Erythroblast (primary cell): ENCODE measurements around the gene ZNF235.
"Not testable (repeated sequence)": the region's sequence is repeated elsewhere in the genome, so short reads cannot be mapped to it uniquely, and the experiment has no call there.

ENCODE experiments used
- DNase-seq, 2 experiments: peaks; one replicate each; lab custom pipeline; 2025; lab: John Stamatoyannopoulos, UW
- GATA1 ChIP-seq: IDR thresholded peaks from 2 replicates; pipeline ENCODE4 v1.6.1; 2011; ENCODE audit warnings: low read depth, mild to moderate bottlenecking, control low read depth, low read length, moderate library complexity
- POLR2A ChIP-seq: IDR thresholded peaks from 2 replicates; pipeline ENCODE4 v1.6.1; 2011; ENCODE audit warnings: mild to moderate bottlenecking, low read length

ZNF235 gene

DNA sequence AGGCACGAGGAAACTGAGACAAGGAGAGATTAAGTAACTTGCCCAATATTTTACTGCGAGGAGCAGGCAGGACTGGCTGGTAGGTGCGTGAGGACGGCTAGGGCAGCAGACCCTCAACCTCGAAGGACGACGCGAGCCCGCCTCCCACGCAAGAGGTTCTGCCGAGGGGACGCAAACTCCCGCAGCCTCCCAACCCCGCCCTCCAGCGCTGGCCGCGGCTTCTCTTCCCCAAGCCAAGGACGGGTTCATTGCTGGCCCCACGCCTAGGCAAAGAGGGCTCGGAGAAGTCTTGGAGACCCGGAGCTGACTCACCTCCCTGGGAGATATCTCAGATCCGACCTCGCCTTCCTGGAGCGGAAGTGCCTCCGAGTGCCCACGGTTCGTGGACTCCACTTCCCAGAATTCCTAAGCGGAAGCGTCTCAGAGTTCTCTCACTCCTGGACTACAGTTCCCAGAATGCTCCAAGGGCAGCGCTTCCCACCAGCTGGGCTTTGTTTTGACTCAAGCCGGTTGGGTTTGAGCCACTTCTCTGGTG lies at the start of gene ZNF235:
Gene ZNF235, minus strand, starts transcription at position 367 of the 535 bp plus-strand sequence. CDS start 1,621 bp downstream, outside the sequence.
- DNase-seq, result peak; percentile 91 to 92
- peak; percentile 59 for TF ChIP-seq POLR2A
- TF ChIP-seq GATA1, result no peak

- no peak for DNase-seq
- TF ChIP-seq POLR2A (no peak), GATA1 (no peak)
Measured at GRCh38 chr19:44346556-44346955, 41.7 kb upstream of the ZNF235 start.

GRCh38 chr19:44345959-44346358 lies 41.1 kb upstream of the ZNF235 start:
- no peak for DNase-seq
- no peak for TF ChIP-seq GATA1
- TF ChIP-seq POLR2A, result no peak

- DNase-seq, result no peak
- TF ChIP-seq POLR2A (no peak), GATA1 (no peak)
Measured at GRCh38 chr19:44344255-44344654, 39.4 kb upstream of the ZNF235 start.

GRCh38 chr19:44341794-44342193 lies 37.0 kb upstream of the ZNF235 start:
- TF ChIP-seq POLR2A, result no peak
- TF ChIP-seq GATA1, result no peak
- DNase-seq, result no peak

DNA sequence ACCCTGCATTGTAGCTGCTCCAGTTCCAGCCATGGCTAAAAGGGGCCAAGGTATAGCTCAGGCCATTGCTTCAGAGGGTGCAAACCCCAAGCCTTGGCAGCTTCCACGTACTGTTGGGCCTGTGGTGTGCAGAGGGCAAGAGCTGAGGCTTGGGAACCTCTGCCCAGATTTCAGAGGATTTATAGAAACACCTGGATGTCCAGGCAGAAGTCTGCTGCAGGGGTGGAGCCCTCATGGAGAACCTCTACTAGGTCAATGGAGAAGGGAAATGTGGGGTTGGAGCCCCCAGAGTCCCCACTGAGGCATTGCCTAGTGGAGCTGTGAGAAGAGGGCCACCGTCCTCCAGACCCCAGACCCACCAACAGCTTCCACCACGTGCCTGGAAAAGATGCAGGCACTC lies 29.8 kb upstream of the ZNF235 start:
- not testable (repeated sequence) for DNase-seq

GRCh38 chr19:44332145-44332544 lies 27.3 kb upstream of the ZNF235 start:
- no peak for DNase-seq
- TF ChIP-seq POLR2A, result no peak

- TF ChIP-seq POLR2A (no peak), GATA1 (no peak)
- DNase-seq, result no peak
Measured at GRCh38 chr19:44315883-44316282, 11.1 kb upstream of the ZNF235 start.

GRCh38 chr19:44313231-44313630 lies 8.4 kb upstream of the ZNF235 start:
- DNase-seq, result no peak
- TF ChIP-seq POLR2A, result no peak
- no peak for TF ChIP-seq GATA1

DNA sequence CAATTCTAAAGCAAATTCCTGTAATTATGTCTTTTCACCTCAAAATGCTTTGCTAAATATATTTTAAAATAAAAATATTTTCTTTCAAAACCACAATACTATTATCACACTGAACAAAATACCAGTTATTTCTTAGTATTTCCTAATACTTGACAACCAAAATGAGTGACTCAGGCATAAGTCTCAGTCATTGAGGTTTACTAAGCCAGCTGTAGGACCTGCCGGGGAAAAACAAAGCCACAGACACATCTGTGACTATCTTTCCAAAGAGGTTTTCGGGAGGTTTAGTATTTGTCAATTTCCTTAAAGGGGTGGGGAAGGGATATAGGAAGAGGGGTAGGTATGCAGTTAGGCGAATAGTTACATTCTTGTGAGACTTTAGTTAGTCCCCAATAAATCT lies 3.2 kb upstream of the ZNF235 start:
- no peak for TF ChIP-seq POLR2A
- no peak for TF ChIP-seq GATA1
- no peak for DNase-seq

- DNase-seq, result no peak
- TF ChIP-seq GATA1, result no peak
- TF ChIP-seq POLR2A, result no peak
Measured at GRCh38 chr19:44306283-44306682, 1.5 kb upstream of the ZNF235 start.

GRCh38 chr19:44305457-44305856 lies 632 bp upstream of the ZNF235 start:
- no peak for DNase-seq
- TF ChIP-seq GATA1 (no peak), POLR2A (no peak)

DNA sequence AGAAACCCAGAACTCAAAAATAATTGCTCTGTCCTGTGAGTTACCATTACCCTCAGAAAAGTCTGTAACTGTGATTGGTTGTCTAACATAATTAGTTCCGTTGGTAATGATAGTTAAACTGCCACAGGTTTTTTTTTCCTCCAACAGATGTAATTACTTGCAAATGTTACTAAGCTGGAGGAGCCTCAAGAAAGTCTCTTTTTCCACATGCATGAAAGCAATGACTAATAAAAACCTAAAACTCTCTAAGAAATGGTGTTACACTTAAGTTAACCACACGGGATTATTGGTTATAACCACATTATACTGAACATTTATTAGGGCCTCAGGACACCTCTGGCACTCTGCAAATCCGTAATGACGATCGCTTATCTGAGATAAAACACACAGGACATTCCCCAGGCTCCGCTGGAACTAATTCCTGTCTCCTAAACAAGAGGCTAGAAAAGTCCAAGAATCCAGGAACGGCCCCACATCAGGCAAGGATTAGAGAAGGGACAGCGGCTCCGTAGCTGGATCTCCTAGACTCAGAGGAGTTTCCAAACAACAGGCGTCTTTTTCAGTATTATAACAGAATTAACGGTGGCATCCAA lies 753 bp downstream of the ZNF235 start:
- peak; percentile 23 to 42 for DNase-seq
- TF ChIP-seq GATA1 (no peak), POLR2A (no peak)

DNA sequence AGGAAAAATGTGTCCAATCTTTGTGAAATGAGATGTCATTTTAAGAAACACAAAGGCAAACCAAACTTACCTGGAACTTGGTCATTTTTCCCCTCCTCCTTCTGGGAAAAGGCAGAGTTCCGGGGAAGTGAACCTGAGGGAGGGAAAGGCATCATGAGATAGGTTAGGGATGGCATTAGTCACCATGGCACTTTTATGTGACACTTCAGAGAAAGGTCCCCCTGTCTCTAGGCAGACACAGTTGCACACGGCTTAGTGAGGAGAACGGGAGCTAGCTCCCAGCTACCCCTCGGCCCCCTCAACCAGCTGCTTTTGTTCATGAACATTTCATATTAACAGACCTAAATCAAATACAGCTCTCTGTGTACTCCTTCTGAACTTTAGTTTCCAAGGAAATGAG lies 1.5 kb downstream of the ZNF235 start:
- no peak for TF ChIP-seq GATA1
- TF ChIP-seq POLR2A, result no peak
- DNase-seq, result no peak

DNA sequence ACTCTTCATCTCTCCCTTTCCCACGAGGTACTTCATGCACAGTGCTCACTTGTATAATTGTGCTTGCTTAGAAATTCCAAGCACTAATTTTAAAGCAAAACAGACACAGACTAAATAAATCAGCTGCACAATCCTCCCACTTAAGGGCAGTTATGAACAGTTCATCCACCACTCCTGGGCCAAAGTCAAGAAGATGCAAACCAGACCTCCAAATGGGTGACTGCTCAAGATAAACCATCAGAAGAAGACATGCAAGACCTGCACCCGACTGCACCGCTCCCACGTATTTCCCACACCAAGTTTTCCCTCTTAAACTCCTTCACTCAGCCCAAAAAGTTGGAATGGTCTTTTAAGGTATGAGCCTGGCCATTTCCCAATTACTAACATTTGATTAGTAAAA lies 19.9 kb downstream of the ZNF235 start:
- no peak for TF ChIP-seq GATA1
- no peak for TF ChIP-seq POLR2A
- no peak for DNase-seq

DNA sequence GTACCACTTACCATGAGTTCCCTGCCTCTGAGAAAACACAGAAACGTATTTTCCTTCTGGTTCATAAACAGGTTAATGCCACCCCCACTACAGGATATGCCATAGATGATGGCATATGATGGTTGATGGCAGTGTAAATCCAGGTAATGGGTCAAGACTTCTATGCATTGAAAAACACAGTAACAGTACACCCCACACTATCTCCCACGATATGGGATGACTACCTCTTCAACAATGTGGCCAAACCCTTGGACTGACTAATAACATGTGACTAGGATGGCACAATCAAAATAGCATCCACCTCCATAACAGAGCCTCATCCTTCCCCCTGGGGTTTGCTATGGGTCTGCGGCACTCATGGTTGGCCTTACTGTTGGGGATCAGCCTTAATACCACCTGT lies 22.0 kb downstream of the ZNF235 start:
- no peak for TF ChIP-seq POLR2A
- TF ChIP-seq GATA1, result no peak

DNA sequence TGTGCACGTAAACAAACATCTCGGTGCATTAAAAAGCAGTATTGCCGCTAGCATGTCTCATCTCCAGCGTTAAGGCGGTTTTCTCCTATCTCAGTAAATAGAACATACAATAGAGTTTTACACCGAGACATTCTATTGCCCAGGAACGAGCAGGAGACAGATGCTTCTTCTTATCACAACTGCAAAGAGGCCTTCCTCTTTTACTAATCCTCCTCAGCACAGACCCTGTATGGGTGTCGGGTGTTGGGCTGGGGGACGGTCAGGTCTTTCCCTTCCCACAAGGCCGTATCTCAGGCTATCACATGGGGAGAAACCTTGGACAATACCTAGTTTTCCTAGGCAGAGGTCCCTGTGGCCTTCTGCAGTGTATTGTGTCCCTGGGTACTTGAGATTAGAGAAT lies 23.9 kb downstream of the ZNF235 start:
- no peak for DNase-seq
- TF ChIP-seq GATA1, result no peak
- no peak for TF ChIP-seq POLR2A

More for the DNA sequence above, 22.0 kb downstream of the ZNF235 start:
- no peak for DNase-seq
